Ovary (tissue), 9 donors: ENCODE measurements around the gene STAT5B. TPM values are rescaled to one million over a fixed set of nuclear protein-coding genes. Genes with fewer than 3 reads are reported as not detected.

Source experiments
- DNase-seq, 5 donors: peaks; one replicate each; pipeline ENCODE4 v3.0.0-alpha.2; 2019 to 2020
- H3K27ac ChIP-seq, 2 donors: fragments of 200-600 bp; one replicate each; pipeline versions ENCODE4 v1.5.1 to v1.8.0; 2019 to 2022
- H3K27me3 ChIP-seq: fragments of 200-600 bp; one replicate; pipeline ENCODE4 v1.8.0; 2022
- H3K36me3 ChIP-seq: fragments of 200-600 bp; sonication (generic); one replicate; pipeline ENCODE4 v1.5.1; 2019
- H3K4me1 ChIP-seq: one replicate; pipeline ENCODE4 v1.8.1; 2013; ENCODE audit warnings: mild to moderate bottlenecking, moderate library complexity; ENCODE audit not compliant: insufficient read depth
- H3K4me3 ChIP-seq: fragments of 200-600 bp; sonication (generic); one replicate; pipeline ENCODE4 v1.5.1; 2017
- H3K9me3 ChIP-seq, 2 donors: fragments of 200-600 bp in 1 of 2; sonication (generic) in 1 of 2; one replicate each; pipeline versions ENCODE4 v1.5.1 to v1.8.1; 2013 to 2019; ENCODE audit warnings: mild to moderate bottlenecking in 1 of 2, moderate library complexity in 1 of 2
- CTCF ChIP-seq, 3 donors: fragments of 450-650 bp in 2 of 3; fragments of 200-600 bp in 1 of 3; IDR thresholded peaks; one replicate each; pipeline versions ENCODE4 v1.5.1 to v1.8.0; 2016 to 2022; ENCODE audit warnings: antibody characterized with exemption in 3 of 3, mild to moderate bottlenecking in 1 of 3
- EP300 ChIP-seq: sonication (generic); formaldehyde crosslinking; IDR thresholded peaks from one replicate; pipeline ENCODE4 v1.6.1; 2017; ENCODE audit warnings: antibody characterized with exemption
- POLR2A ChIP-seq: fragments of 450-650 bp; IDR thresholded peaks from one replicate; pipeline ENCODE4 v1.6.1; 2017; ENCODE audit warnings: antibody characterized with exemption, mild to moderate bottlenecking, moderate library complexity
- WGBS, 3 donors: extraction: QIAGEN DNeasy Blood & Tissue Kit in 1 of 3; methylation state at CpG; one replicate each; pipeline versions ENCODE4 v1.1.5 to v1.1.7; 2013 to 2017; 5-methylcytosine and 5-hydroxymethylcytosine counted together
- intact Hi-C, 4 donors: fragments of 100-400 bp; cut with DNase I; formaldehyde crosslinking; loops; one replicate each; pipeline versions ENCODE4 v1.11.0 to v1.15.1; 2022 to 2023
- polyA plus RNA-seq, 2 donors: library from polyadenylated mRNA; stranded (reverse); fragments of 200-250 nt in 1 of 2; fragments of 350-450 nt in 1 of 2; fragmentation: Illumina TruSeq in 1 of 2; extraction: RNeasy Lipid Tissue Mini Kit (QIAGEN cat#74804) in 1 of 2; gene quantifications; one replicate each; pipeline ENCODE4 v1.2.3, GENCODE V29; 2013 to 2014
- total RNA-seq, 7 donors: library from RNA; depleted of rRNA in 2 of 7; stranded (reverse); fragments of >200 nt in 2 of 7; fragmentation: NEBNext Ultra II Directional in 3 of 7; extraction: Animal tissue kit (Norgen Biotek cat#: 25700) in 3 of 7; gene quantifications; one replicate each; pipeline versions ENCODE4 v1.1.0 to v1.2.4, GENCODE V29; 2016 to 2023
- donor health status: DM: no; HTN: no; CAD: no; lungs with moderate emphysema.
- donor health status: DM: no; HTN: no; CAD: no.
- donor health status: Bipolar disorder and iron deficiency.
- donor health status: DM: yes; HTN: yes; CAD: no.
- donor health status: DM: no; HTN: no; CAD: no.
- donor health status: DM: yes; HTN: yes; CAD: no.

The STAT5B gene
- total and polyA plus RNA-seq, 9 donors = 66.1 to 176 (median 108) TPM

- H3K4me3 ChIP-seq = peak within 1 kb of the TSS; percentile 24
- DNase-seq = no peak
- WGBS, 3 donors = 84 to 91% (median 89%) methylated on average over 11 of the region's 11 CpGs
- no peaks in the 10 kb centered on the region for H3K27me3 ChIP-seq
- H3K27ac ChIP-seq = peak within 1 kb of the TSS in 1 of 2 donors; percentile 13
- H3K4me1 ChIP-seq = peaks cover 14% of the 10 kb centered on the region
- TF ChIP-seq CTCF (IDR thresholded peaks at IDR 0.05) (no peak), POLR2A (no peak), EP300 (no peak)
- intact Hi-C loops = no loop called here
- H3K9me3 ChIP-seq = no peaks in the 10 kb centered on the region
- H3K36me3 ChIP-seq = no peaks in the 10 kb centered on the region
Measured at GRCh38 chr17:42184713-42185620, 91.2 kb downstream of the STAT5B start, which contains the start of gene HCRT. HCRT (minus strand) TSS chr17:42185452; CDS start chr17:42185365, 87 bp downstream.

- Histone ChIP-seq H3K27me3 (no peaks in the 10 kb centered on the region), H3K36me3 (no peaks in the 10 kb centered on the region), H3K4me3 (peak overlapping the region; percentile 33), H3K27ac (peak overlapping the region in 1 of 2 donors; percentile 13), H3K4me1 (peaks cover 14% of the 10 kb centered on the region), H3K9me3 (no peaks in the 10 kb centered on the region)
- peak; percentile 40 to 90 (median 81) for TF ChIP-seq CTCF (IDR thresholded peaks at IDR 0.05)
- no peak for TF ChIP-seq EP300
- TF ChIP-seq POLR2A = no peak
- 4 to 7% (median 5%) methylated on average over 35 to 83 of the region's 83 CpGs for WGBS, 3 donors
- intact Hi-C loops = no loop called here
- DNase-seq = peak; percentile 62 to 84 (median 72)
Measured at GRCh38 chr17:42183741-42184711, 92.2 kb downstream of the STAT5B start.

GRCh38 chr17:42182927-42183734 is 93.1 kb downstream of the STAT5B start:
- WGBS, 3 donors = 74 to 79% (median 78%) methylated on average over 9 of the region's 9 CpGs

More at GRCh38 chr17:42182927-42183734, 93.1 kb downstream of the STAT5B start:
- Histone ChIP-seq H3K27me3 (no peaks in the 10 kb centered on the region), H3K4me3 (peak overlapping the region; percentile 33), H3K4me1 (peaks cover 14% of the 10 kb centered on the region), H3K9me3 (no peaks in the 10 kb centered on the region), H3K36me3 (no peaks in the 10 kb centered on the region), H3K27ac (no peak overlapping the region)
- TF ChIP-seq POLR2A (no peak), CTCF (IDR thresholded peaks at IDR 0.05) (no peak), EP300 (no peak)
- no peak for DNase-seq
- intact Hi-C loops = no loop called here
